Panc1 (cell line): Measurements from ENCODE around the gene RIMBP2. TPM values are rescaled to one million over a fixed set of nuclear protein-coding genes. Genes with fewer than 3 reads are reported as not detected.

ENCODE experiments used
- ATAC-seq: fragments of 200-7000 bp; cut with Tn5 transposase; 2 replicates; pipeline ENCODE4 v1.9.1; 2020; ENCODE audit warnings: mild to moderate bottlenecking, moderate library complexity
- BruUV-seq: library from RNA; stranded (reverse); fragments of 400-500 nt; replicated peaks from 2 replicates; lab custom pipeline; 2021; lab: Mats Ljungman, UMichigan
- CTCF ChIA-PET: fragments of 300-600 bp; sonication (Branson Sonifier 250); formaldehyde crosslinking; loops from one replicate; lab custom pipeline; 2022; ENCODE audit warnings: antibody characterized with exemption; lab: Charles Lee
- POLR2A ChIA-PET: fragments of 300-600 bp; sonication (Branson Sonifier 250); formaldehyde crosslinking; loops from one replicate; lab custom pipeline; 2022; ENCODE audit warnings: antibody characterized with exemption; lab: Charles Lee
- DNase-seq: peaks from one replicate; pipeline ENCODE4 v3.0.0-alpha.2; 2010; ENCODE audit warnings: low read depth, low spot score
- H3K27ac ChIP-seq: 2 replicates; pipeline ENCODE4 v1.5.1; 2011; ENCODE audit warnings: mild to moderate bottlenecking, low read length, inconsistent platforms
- H3K27me3 ChIP-seq: fragments of 200-500 bp; sonication (Bioruptor generic); 2 replicates; pipeline ENCODE4 v1.6.0; 2014; ENCODE audit warnings: low read length, inconsistent platforms; ENCODE audit not compliant: control insufficient read depth, insufficient read depth
- H3K36me3 ChIP-seq: fragments of 200-500 bp; sonication (Bioruptor generic); 2 replicates; pipeline ENCODE4 v1.5.1; 2014; ENCODE audit warnings: inconsistent platforms, mild to moderate bottlenecking, low read length, moderate library complexity; ENCODE audit not compliant: control insufficient read depth, insufficient read depth
- H3K4me1 ChIP-seq: 2 replicates; pipeline ENCODE4 v1.5.1; 2011; ENCODE audit warnings: inconsistent platforms, mild to moderate bottlenecking, low read length, moderate library complexity; ENCODE audit not compliant: control insufficient read depth, insufficient read depth
- H3K4me3 ChIP-seq, 2 experiments: 2 replicates each; pipeline ENCODE4 v1.5.1; 2011 to 2012; ENCODE audit warnings: low read depth in 2 of 2, low read length in 2 of 2, mild to moderate bottlenecking in 2 of 2, inconsistent platforms in 1 of 2, moderate library complexity in 1 of 2
- H3K9me3 ChIP-seq: fragments of 200-500 bp; sonication (Bioruptor generic); 2 replicates; pipeline ENCODE4 v1.5.1; 2014; ENCODE audit warnings: low read depth, mild to moderate bottlenecking, inconsistent platforms, low read length, moderate library complexity; ENCODE audit not compliant: control insufficient read depth, insufficient read depth
- CTCF ChIP-seq: fragments of 450-650 bp; IDR thresholded peaks from 2 replicates; pipeline ENCODE4 v1.5.1; 2017; ENCODE audit warnings: mild to moderate bottlenecking
- POLR2AphosphoS5 ChIP-seq: IDR thresholded peaks from 2 replicates; pipeline ENCODE4 v1.6.1; 2012; ENCODE audit warnings: mild to moderate bottlenecking, low read depth, low read length, moderate library complexity
- SIN3A ChIP-seq: IDR thresholded peaks from 2 replicates; pipeline ENCODE4 v1.6.1; 2012; ENCODE audit warnings: low read depth, mild to moderate bottlenecking, low read length, moderate library complexity, borderline replicate concordance; ENCODE audit not compliant: insufficient read depth
- TCF7L2 ChIP-seq: IDR thresholded peaks from 2 replicates; pipeline ENCODE4 v1.6.1; 2011; ENCODE audit warnings: mild to moderate bottlenecking, low read depth, low read length, inconsistent platforms
- in situ Hi-C: cut with HindIII; loops from 2 replicates; pipeline ENCODE4 v1.10.0; 2016; ENCODE audit warnings: low sequenced_read_pairs, low pct_unique_long_range_greater_than_20kb
- intact Hi-C: fragments of 100-400 bp; cut with micrococcal nuclease; formaldehyde crosslinking; loops from one replicate; pipeline ENCODE4 v1.10.0; 2022; ENCODE audit not compliant: unreplicated experiment
- total RNA-seq: library from RNA; stranded (reverse); gene quantifications from one replicate; pipeline ENCODE4 v1.2.1, GENCODE V29; 2021; ENCODE audit not compliant: unreplicated experiment
- TF ChIP-seq, protein P1 (sequence below), 2 experiments: IDR thresholded peaks; 2 replicates each; pipeline ENCODE4 v1.6.1; 2011 to 2012; ENCODE audit warnings: low read depth in 2 of 2, control low read depth in 1 of 2, low read length in 1 of 2, mild to moderate bottlenecking in 1 of 2, moderate library complexity in 1 of 2; ENCODE audit not compliant: insufficient read depth in 1 of 2

The RIMBP2 gene
- total RNA-seq, 1 experiment from 2014 or later = not detected

- in situ Hi-C loops (no loop called here), intact Hi-C loops (no loop called here)
- H3K36me3 ChIP-seq = no peaks in the 10 kb centered on the region
- TF ChIP-seq CTCF (no peak), POLR2AphosphoS5 (no peak), SIN3A (no peak), TCF7L2 (no peak)
- TF ChIP-seq, protein P1, sequence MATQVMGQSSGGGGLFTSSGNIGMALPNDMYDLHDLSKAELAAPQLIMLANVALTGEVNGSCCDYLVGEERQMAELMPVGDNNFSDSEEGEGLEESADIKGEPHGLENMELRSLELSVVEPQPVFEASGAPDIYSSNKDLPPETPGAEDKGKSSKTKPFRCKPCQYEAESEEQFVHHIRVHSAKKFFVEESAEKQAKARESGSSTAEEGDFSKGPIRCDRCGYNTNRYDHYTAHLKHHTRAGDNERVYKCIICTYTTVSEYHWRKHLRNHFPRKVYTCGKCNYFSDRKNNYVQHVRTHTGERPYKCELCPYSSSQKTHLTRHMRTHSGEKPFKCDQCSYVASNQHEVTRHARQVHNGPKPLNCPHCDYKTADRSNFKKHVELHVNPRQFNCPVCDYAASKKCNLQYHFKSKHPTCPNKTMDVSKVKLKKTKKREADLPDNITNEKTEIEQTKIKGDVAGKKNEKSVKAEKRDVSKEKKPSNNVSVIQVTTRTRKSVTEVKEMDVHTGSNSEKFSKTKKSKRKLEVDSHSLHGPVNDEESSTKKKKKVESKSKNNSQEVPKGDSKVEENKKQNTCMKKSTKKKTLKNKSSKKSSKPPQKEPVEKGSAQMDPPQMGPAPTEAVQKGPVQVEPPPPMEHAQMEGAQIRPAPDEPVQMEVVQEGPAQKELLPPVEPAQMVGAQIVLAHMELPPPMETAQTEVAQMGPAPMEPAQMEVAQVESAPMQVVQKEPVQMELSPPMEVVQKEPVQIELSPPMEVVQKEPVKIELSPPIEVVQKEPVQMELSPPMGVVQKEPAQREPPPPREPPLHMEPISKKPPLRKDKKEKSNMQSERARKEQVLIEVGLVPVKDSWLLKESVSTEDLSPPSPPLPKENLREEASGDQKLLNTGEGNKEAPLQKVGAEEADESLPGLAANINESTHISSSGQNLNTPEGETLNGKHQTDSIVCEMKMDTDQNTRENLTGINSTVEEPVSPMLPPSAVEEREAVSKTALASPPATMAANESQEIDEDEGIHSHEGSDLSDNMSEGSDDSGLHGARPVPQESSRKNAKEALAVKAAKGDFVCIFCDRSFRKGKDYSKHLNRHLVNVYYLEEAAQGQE (IDR thresholded peaks at IDR 0.05; ENCODE audit: insufficient read depth in 1 of 2, low read depth in 2 of 2, low read length in 1 of 2) = no peak
- ChIA-PET CTCF (no interaction called here), POLR2A (no interaction called here)
- no peak overlapping the region for H3K4me3 ChIP-seq
- BruUV-seq = no TSS peak
- peaks cover 31% of the 10 kb centered on the region for H3K27me3 ChIP-seq
- DNase-seq (no peak), ATAC-seq (no peak)
- H3K9me3 ChIP-seq = no peaks in the 10 kb centered on the region
- H3K4me1 ChIP-seq = no peaks in the 10 kb centered on the region
- no peak overlapping the region for H3K27ac ChIP-seq
Measured at GRCh38 chr12:130357729-130358330, 358.3 kb downstream of the RIMBP2 start.

- in situ Hi-C loops (no loop called here), intact Hi-C loops (no loop called here)
- Histone ChIP-seq H3K27me3 (peaks cover 31% of the 10 kb centered on the region), H3K9me3 (no peaks in the 10 kb centered on the region), H3K27ac (no peak overlapping the region), H3K36me3 (no peaks in the 10 kb centered on the region), H3K4me3 (no peak overlapping the region), H3K4me1 (no peaks in the 10 kb centered on the region)
- no peak for ATAC-seq
- ChIA-PET CTCF (no interaction called here), POLR2A (no interaction called here)
- TF ChIP-seq TCF7L2 (no peak), POLR2AphosphoS5 (no peak), SIN3A (no peak), CTCF (no peak)
- TF ChIP-seq, protein P1 (IDR thresholded peaks at IDR 0.05; ENCODE audit: insufficient read depth in 1 of 2, low read depth in 2 of 2, low read length in 1 of 2) = no peak
- no TSS peak for BruUV-seq
- DNase-seq = no peak
Measured at GRCh38 chr12:130357241-130357640, 358.9 kb downstream of the RIMBP2 start.
